ENCODE measurements around the gene VN1R5.

The VN1R5 gene

GRCh38 chr1:247303216-247303615, 47.3 kb downstream of the VN1R5 start:
- DNase-seq = no peak

- no peak for DNase-seq
Observed at GRCh38 chr1:247304031-247304430, 48.2 kb downstream of the VN1R5 start.
